GM10248 (cell line): ENCODE results near the gene COL7A1.

Source experiments
- CTCF ChIA-PET: fragments of 300-600 bp; sonication (Branson Sonifier 250); formaldehyde crosslinking; extraction: SDS; loops from one replicate; lab custom pipeline; 2021; ENCODE audit warnings: antibody characterized with exemption; lab: Yijun Ruan, JAX
- POLR2A ChIA-PET: fragments of 350-650 bp; sonication (Branson Sonifier 250); formaldehyde crosslinking; extraction: SDS; loops from one replicate; lab custom pipeline; 2020; ENCODE audit warnings: antibody characterized with exemption; lab: Yijun Ruan, JAX
- DNase-seq: peaks from one replicate; pipeline ENCODE4 v3.0.0; 2012; ENCODE audit errors: extremely low spot score
- TF ChIP-seq, protein P1 (sequence below): IDR thresholded peaks from 2 replicates; pipeline ENCODE4 v1.5.1; 2012; ENCODE audit warnings: mild to moderate bottlenecking, low read depth; ENCODE audit errors: extremely low read depth, missing control alignments, control extremely low read depth

The COL7A1 gene

DNA sequence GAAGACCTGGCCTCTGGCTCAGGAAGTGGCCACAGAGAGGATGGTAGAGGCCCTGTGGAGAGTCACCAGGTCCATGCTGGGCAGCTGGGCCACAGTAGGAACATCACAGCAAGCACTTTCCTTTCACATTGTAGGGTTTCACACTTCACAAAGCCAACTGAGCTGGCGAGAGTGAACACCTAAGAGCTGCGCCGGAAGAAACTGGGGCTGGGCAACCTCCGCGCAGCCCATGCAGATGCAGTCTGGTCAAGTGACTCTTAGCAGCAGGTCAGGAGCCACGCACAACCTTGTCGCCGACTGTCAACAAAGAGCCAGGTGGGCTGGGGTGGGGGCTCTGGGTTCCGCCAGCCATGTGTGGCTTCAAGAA, 75.9 kb downstream of the COL7A1 start:
- ChIA-PET CTCF (interaction anchor here (0.7 to 1.1 kb wide), 2 partner anchors 11 to 40 kb away, joined by 3 read pairs; no protein-coding TSS in a partner anchor), POLR2A (no interaction called here)
- TF ChIP-seq, protein P1, sequence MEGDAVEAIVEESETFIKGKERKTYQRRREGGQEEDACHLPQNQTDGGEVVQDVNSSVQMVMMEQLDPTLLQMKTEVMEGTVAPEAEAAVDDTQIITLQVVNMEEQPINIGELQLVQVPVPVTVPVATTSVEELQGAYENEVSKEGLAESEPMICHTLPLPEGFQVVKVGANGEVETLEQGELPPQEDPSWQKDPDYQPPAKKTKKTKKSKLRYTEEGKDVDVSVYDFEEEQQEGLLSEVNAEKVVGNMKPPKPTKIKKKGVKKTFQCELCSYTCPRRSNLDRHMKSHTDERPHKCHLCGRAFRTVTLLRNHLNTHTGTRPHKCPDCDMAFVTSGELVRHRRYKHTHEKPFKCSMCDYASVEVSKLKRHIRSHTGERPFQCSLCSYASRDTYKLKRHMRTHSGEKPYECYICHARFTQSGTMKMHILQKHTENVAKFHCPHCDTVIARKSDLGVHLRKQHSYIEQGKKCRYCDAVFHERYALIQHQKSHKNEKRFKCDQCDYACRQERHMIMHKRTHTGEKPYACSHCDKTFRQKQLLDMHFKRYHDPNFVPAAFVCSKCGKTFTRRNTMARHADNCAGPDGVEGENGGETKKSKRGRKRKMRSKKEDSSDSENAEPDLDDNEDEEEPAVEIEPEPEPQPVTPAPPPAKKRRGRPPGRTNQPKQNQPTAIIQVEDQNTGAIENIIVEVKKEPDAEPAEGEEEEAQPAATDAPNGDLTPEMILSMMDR: no peak
- DNase-seq: no peak

DNA sequence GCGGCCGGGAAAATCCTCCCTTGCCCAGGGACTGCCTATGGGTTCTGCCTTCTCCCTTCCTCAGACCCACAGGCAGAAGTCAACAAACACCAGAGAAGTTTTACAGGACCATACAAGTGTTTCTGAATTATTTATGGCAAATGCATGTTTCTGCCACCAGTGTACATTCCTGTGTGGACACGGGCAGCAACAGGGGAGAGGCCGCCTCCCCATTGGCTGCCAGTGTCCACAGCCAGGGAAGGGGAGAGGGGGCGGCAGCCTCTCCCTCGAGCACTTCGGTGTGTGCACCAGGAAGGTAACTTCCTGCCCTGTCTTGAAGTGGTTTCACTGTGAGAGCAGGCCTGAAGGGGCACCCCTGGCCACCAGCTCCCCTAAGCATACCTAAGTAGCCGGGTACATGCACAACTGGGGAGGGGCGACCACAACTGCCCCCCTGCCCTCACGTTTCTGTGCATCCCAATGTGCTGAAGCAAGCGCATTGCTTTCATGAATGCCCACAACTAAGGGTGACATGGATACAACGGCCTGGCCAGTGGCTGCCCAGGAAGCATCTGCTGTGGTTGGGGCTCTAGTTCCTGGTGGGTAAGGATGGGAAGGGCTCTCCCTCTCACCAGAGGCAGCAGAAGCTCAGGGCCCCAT, 76.4 kb downstream of the COL7A1 start:
- TF ChIP-seq, protein P1: no peak
- POLR2A ChIA-PET: no interaction called here
- CTCF ChIA-PET: interaction anchor here (0.7 to 1.1 kb wide), 2 partner anchors 12 to 40 kb away, joined by 3 read pairs; no protein-coding TSS in a partner anchor
- no peak for DNase-seq

DNA sequence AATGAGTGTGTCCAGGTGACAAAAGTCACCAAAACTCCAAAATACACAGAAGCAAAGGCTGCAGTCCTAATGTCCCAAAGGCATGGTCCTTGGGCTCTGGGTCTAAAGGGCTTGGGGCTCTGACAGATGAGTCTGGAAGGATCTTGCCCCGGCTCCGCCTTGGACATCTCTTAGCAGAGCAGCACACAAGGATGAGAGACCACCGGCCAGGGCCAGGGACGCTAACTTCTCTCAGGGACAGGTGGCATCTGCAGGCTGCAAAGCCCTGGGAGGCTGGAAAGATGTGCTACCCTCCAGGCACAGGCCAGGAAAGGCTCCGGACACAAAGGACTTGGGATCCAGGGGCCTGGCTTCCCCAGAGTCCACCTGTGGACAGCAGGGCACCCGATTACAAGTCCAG, 77.1 kb downstream of the COL7A1 start:
- TF ChIP-seq, protein P1: no peak
- CTCF ChIA-PET: interaction anchor here (1.9 kb wide), 1 partner anchor 36 kb away, joined by 4 read pairs; no protein-coding TSS in a partner anchor
- DNase-seq: no peak
- POLR2A ChIA-PET: no interaction called here

DNA sequence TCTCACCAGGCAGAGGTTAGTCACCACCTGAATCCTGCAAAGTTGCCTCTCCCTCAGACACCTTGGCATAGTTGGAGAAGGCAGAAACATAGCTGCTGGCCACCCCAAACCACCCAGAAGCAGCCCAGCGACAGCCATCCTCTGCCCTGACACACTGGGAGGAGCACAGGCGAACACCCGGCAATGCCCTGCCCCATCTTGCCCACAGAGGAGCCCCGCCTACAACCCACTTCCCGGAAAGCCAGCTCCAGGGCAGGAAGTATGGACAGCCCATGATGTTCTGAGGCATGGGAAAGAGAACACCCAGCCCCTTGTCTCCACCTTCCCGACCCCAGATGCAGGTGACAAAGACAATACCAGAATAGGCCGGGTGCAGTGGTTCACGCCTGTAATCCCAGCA, 78.6 kb downstream of the COL7A1 start:
- DNase-seq: no peak
- POLR2A ChIA-PET: no interaction called here

DNA sequence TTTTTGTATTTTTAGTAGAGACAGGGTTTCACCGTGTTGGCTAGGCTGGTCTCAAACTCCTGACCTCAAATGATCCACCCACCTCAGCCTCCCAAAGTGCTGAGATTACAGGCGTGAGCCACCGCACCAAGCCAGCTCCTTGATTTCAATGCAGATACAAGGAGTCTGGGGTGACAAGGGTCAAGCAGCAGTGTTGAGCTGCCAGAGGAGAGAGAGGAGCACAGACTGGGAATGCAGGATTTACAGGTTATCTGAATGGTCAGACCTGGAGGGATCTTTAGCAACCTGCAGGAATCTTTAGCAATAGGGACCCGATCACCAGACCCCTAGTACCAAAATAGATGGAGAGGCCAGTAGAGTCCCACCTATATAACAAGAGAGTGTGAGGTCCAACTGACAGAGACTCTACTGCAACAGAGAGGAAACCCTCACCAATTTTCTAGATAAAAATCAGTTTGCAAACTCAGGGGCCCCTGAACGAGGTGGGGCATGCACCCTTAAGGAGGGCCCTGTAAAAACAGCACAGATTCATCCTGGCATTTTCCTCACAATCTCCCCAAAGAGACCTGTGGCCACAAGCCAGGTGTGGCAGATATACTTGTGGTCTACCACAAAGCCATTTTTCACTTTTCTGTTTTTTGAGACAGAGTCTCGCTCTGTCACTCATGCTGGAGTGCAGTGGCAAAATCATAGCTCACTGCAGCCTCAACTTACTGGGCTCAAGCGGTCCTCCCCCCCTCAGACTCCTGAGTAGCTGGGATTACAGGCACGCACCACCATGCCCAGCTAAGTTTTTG, 80.5 kb downstream of the COL7A1 start:
- ChIA-PET POLR2A (interaction anchor here (1.2 kb wide), 1 partner anchor 9 kb away, joined by 3 read pairs; no protein-coding TSS in a partner anchor), CTCF (interaction anchor here (0.9 to 2.4 kb wide), 6 partner anchors 13 to 114 kb away, joined by 3 to 8 read pairs (median 4); no protein-coding TSS in a partner anchor)
- DNase-seq: no peak
- TF ChIP-seq, protein P1: no peak

More for the DNA sequence above, 78.6 kb downstream of the COL7A1 start:
- CTCF ChIA-PET: interaction anchor here (0.9 to 1.9 kb wide), 3 partner anchors 10 to 85 kb away, joined by 3 to 4 read pairs (median 4); no protein-coding TSS in a partner anchor
- TF ChIP-seq, protein P1: no peak
